Stomach (tissue), 4 donors: ENCODE data around the gene CBLC.

Experiments
- EP300 ChIP-seq: sonication (generic); formaldehyde crosslinking; IDR thresholded peaks from one replicate; pipeline ENCODE4 v1.6.1; 2017; ENCODE audit warnings: antibody characterized with exemption
- POLR2A ChIP-seq, 4 donors: fragments of 450-650 bp; IDR thresholded peaks; one replicate each; pipeline ENCODE4 v1.6.1; 2016; ENCODE audit warnings: antibody characterized with exemption in 4 of 4, control low read depth in 2 of 4, mild to moderate bottlenecking in 1 of 4, moderate library complexity in 1 of 4
- TF ChIP-seq, protein P1 (sequence below), 7 experiments: fragments of 450-650 bp in 4 of 7; fragments of 200-600 bp in 3 of 7; sonication (generic) in 3 of 7; IDR thresholded peaks; one replicate each; pipeline ENCODE4 v1.5.1; 2016 to 2019; ENCODE audit warnings: antibody characterized with exemption in 7 of 7, control low read depth in 2 of 7, mild to moderate bottlenecking in 1 of 7

DNA sequence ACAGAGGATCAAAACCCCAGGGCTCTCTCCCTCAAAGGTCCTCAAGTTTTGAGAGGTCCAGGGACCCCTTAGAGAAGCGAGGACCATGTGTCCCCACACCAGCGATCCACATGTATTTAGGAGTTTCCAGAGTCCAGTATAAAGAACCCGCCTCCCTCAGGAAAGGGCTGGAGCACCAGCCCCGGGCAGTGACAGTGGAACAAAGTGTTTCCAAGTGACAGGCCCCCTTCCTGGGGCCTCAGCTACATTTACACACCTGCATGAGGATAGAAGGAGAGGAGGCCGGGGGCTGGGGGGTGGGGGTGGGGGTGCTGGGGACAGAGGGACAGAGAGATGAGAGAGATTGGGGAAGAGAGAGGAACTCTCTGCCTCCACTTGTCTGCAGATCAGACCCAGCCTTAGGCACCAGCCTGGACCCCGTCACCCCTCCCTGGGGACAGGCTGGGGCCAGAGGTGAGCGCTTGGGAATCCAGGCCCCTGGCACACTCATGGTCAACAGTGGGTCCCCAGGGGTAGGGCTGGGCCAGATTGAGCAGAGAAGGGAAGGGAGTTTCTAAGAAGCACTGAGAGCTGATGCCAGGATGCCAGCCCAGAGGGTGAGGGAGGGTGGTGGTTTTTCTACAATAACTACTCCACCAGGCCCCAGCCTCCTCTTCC lies 32.0 kb downstream of the CBLC start:
- TF ChIP-seq, protein P1, sequence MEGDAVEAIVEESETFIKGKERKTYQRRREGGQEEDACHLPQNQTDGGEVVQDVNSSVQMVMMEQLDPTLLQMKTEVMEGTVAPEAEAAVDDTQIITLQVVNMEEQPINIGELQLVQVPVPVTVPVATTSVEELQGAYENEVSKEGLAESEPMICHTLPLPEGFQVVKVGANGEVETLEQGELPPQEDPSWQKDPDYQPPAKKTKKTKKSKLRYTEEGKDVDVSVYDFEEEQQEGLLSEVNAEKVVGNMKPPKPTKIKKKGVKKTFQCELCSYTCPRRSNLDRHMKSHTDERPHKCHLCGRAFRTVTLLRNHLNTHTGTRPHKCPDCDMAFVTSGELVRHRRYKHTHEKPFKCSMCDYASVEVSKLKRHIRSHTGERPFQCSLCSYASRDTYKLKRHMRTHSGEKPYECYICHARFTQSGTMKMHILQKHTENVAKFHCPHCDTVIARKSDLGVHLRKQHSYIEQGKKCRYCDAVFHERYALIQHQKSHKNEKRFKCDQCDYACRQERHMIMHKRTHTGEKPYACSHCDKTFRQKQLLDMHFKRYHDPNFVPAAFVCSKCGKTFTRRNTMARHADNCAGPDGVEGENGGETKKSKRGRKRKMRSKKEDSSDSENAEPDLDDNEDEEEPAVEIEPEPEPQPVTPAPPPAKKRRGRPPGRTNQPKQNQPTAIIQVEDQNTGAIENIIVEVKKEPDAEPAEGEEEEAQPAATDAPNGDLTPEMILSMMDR (IDR thresholded peaks at IDR 0.05), result no peak
- no peak for TF ChIP-seq POLR2A (IDR thresholded peaks at IDR 0.05)
- no peak for TF ChIP-seq EP300
